MM.1S (cell line): ENCODE results near the gene IL27RA.

Source experiments
- DNase-seq: peaks from one replicate; pipeline ENCODE4 v3.0.0-alpha.2; 2015
- H2AFZ ChIP-seq: fragments of 300-600 bp; sonication (generic); 2 replicates; pipeline ENCODE4 v1.6.0; 2016; ENCODE audit warnings: antibody characterized with exemption, low read length
- H3F3A ChIP-seq: fragments of 300-600 bp; sonication (generic); 2 replicates; pipeline ENCODE4 v1.6.1; 2016; ENCODE audit warnings: mild to moderate bottlenecking, antibody characterized with exemption, low read length, moderate library complexity, mixed read lengths; ENCODE audit not compliant: insufficient read depth
- H3K27ac ChIP-seq: fragments of 300-600 bp; sonication (generic); 2 replicates; pipeline ENCODE4 v1.5.1; 2016; ENCODE audit warnings: mild to moderate bottlenecking, low read length
- H3K27me3 ChIP-seq: fragments of 300-600 bp; sonication (generic); replicated peaks from 2 replicates; pipeline ENCODE4 v1.6.0; 2016; ENCODE audit warnings: low read length; ENCODE audit not compliant: insufficient read depth
- H3K36me3 ChIP-seq: fragments of 300-600 bp; sonication (generic); replicated peaks from 2 replicates; pipeline ENCODE4 v1.6.1; 2016; ENCODE audit warnings: mild to moderate bottlenecking, low read length, mixed read lengths; ENCODE audit not compliant: insufficient read depth
- H3K4me1 ChIP-seq: fragments of 300-600 bp; sonication (generic); 2 replicates; pipeline ENCODE4 v1.6.1; 2016; ENCODE audit warnings: low read length, mixed read lengths
- H3K4me2 ChIP-seq: fragments of 300-600 bp; sonication (generic); 2 replicates; pipeline ENCODE4 v1.6.0; 2016; ENCODE audit warnings: low read depth, low read length
- H3K4me3 ChIP-seq: fragments of 300-600 bp; sonication (generic); 2 replicates; pipeline ENCODE4 v1.5.1; 2016; ENCODE audit warnings: low read length, mixed read lengths
- H3K79me2 ChIP-seq: fragments of 300-600 bp; sonication (generic); 2 replicates; pipeline ENCODE4 v1.6.1; 2016; ENCODE audit warnings: mixed run types, low read length, mixed read lengths
- H3K9ac ChIP-seq: fragments of 300-600 bp; sonication (generic); 2 replicates; pipeline ENCODE4 v1.6.1; 2016; ENCODE audit warnings: low read length, mixed read lengths
- H3K9me2 ChIP-seq: fragments of 300-600 bp; sonication (generic); replicated peaks from 2 replicates; pipeline ENCODE4 v1.6.1; 2016; ENCODE audit warnings: mild to moderate bottlenecking, low read length, mixed read lengths; ENCODE audit not compliant: insufficient read depth
- H3K9me3 ChIP-seq: fragments of 300-600 bp; sonication (generic); replicated peaks from 2 replicates; pipeline ENCODE4 v1.6.1; 2016; ENCODE audit warnings: mild to moderate bottlenecking, low read length, mixed read lengths; ENCODE audit not compliant: insufficient read depth
- H4K20me1 ChIP-seq: fragments of 300-600 bp; sonication (generic); 2 replicates; pipeline ENCODE4 v1.6.1; 2016; ENCODE audit warnings: mild to moderate bottlenecking, low read length, moderate library complexity, mixed read lengths; ENCODE audit not compliant: insufficient read depth
- CTCF ChIP-seq: fragments of 300-600 bp; sonication (generic); IDR thresholded peaks from 2 replicates; pipeline ENCODE4 v1.5.1; 2016; ENCODE audit warnings: antibody characterized with exemption, low read length, mixed read lengths
- EZH2 ChIP-seq: fragments of 300-600 bp; sonication (generic); optimal IDR thresholded peaks from 2 replicates; pipeline ENCODE3; 2017; ENCODE audit warnings: low read depth, mild to moderate bottlenecking, antibody characterized with exemption, low read length, mixed read lengths
- EZH2phosphoT487 ChIP-seq: fragments of 300-600 bp; sonication (generic); IDR thresholded peaks from 2 replicates; pipeline ENCODE4 v1.6.1; 2018; ENCODE audit warnings: antibody characterized with exemption, low read length

IL27RA gene

GRCh38 chr19:13985771-13986347 is 45.7 kb upstream of the IL27RA start:
- Histone ChIP-seq H3F3A (peaks cover 18% of the 10 kb centered on the region), H3K27ac (peak overlapping the region; percentile 90), H3K9ac (peak overlapping the region; percentile 81), H3K36me3 (no peaks in the 10 kb centered on the region), H3K9me2 (no peaks in the 10 kb centered on the region), H3K27me3 (no peaks in the 10 kb centered on the region), H3K4me2 (peak overlapping the region; percentile 95), H2AFZ (peak overlapping the region; percentile 89), H4K20me1 (no peaks in the 10 kb centered on the region), H3K79me2 (no peaks in the 10 kb centered on the region), H3K4me1 (peaks cover 22% of the 10 kb centered on the region), H3K9me3 (no peaks in the 10 kb centered on the region), H3K4me3 (peak overlapping the region; percentile 55)
- TF ChIP-seq EZH2 (no peak), CTCF (no peak), EZH2phosphoT487 (no peak)
- DNase-seq, result peak; percentile 35

GRCh38 chr19:13986348-13986904 is 45.1 kb upstream of the IL27RA start:
- peak overlapping the region; percentile 90 for H3K27ac ChIP-seq
- no peaks in the 10 kb centered on the region for H3K27me3 ChIP-seq
- H3K4me2 ChIP-seq, result peak overlapping the region; percentile 95
- peak; percentile 95 for DNase-seq
- peaks cover 22% of the 10 kb centered on the region for H3K4me1 ChIP-seq
- H3K9ac ChIP-seq, result peak overlapping the region; percentile 81
- H3K79me2 ChIP-seq, result no peaks in the 10 kb centered on the region
- H3K36me3 ChIP-seq, result no peaks in the 10 kb centered on the region
- TF ChIP-seq EZH2 (no peak), EZH2phosphoT487 (no peak), CTCF (no peak)
- no peaks in the 10 kb centered on the region for H3K9me3 ChIP-seq
- H3K9me2 ChIP-seq, result no peaks in the 10 kb centered on the region
- H3F3A ChIP-seq, result peaks cover 18% of the 10 kb centered on the region
- H3K4me3 ChIP-seq, result peak overlapping the region; percentile 55
- H2AFZ ChIP-seq, result peak overlapping the region; percentile 89
- no peaks in the 10 kb centered on the region for H4K20me1 ChIP-seq

- H3K79me2 ChIP-seq, result no peaks in the 10 kb centered on the region
- no peaks in the 10 kb centered on the region for H3K27me3 ChIP-seq
- peak overlapping the region; percentile 81 for H3K9ac ChIP-seq
- no peaks in the 10 kb centered on the region for H3K36me3 ChIP-seq
- H3F3A ChIP-seq, result peaks cover 18% of the 10 kb centered on the region
- H3K9me3 ChIP-seq, result no peaks in the 10 kb centered on the region
- DNase-seq, result no peak
- H2AFZ ChIP-seq, result peak overlapping the region; percentile 89
- H3K4me3 ChIP-seq, result peak overlapping the region; percentile 55
- peak overlapping the region; percentile 90 for H3K27ac ChIP-seq
- H3K4me1 ChIP-seq, result peaks cover 22% of the 10 kb centered on the region
- H3K4me2 ChIP-seq, result peak overlapping the region; percentile 95
- TF ChIP-seq EZH2, result no peak
- no peak for TF ChIP-seq EZH2phosphoT487
- no peak for TF ChIP-seq CTCF
- no peaks in the 10 kb centered on the region for H3K9me2 ChIP-seq
- H4K20me1 ChIP-seq, result no peaks in the 10 kb centered on the region
Observed at GRCh38 chr19:13987101-13987890, 44.3 kb upstream of the IL27RA start.
